Chondrocyte (in vitro differentiated cells): ENCODE data around the gene SCGB2B2. TPM values are rescaled to one million over a fixed set of nuclear protein-coding genes. Genes with fewer than 3 reads are reported as not detected.
A peak's percentile ranks its signal among the peaks of the same experiment; 100 is the strongest.

ENCODE experiments used
- DNase-seq: peaks from one replicate; pipeline ENCODE4 v3.0.0; 2021; ENCODE audit warnings: mixed read lengths, low spot score
- H3K27ac Mint-ChIP-seq: one replicate; pipeline ENCODE4 v1.8.0; 2021; ENCODE audit warnings: mild to moderate bottlenecking, moderate library complexity, mixed read lengths; ENCODE audit not compliant: unreplicated experiment
- H3K27me3 Mint-ChIP-seq: 2 replicates; pipeline ENCODE4 v1.8.0; 2021; ENCODE audit warnings: low read depth, mixed read lengths
- H3K36me3 Mint-ChIP-seq: 2 replicates; pipeline ENCODE4 v1.8.0; 2021; ENCODE audit warnings: low read depth, mixed read lengths
- H3K4me1 Mint-ChIP-seq: 2 replicates; pipeline ENCODE4 v1.8.0; 2021; ENCODE audit warnings: low read depth, mild to moderate bottlenecking, mixed read lengths
- H3K4me3 Mint-ChIP-seq: one replicate; pipeline ENCODE4 v1.8.0; 2021; ENCODE audit warnings: mild to moderate bottlenecking, moderate library complexity, mixed read lengths; ENCODE audit not compliant: unreplicated experiment
- H3K9me3 Mint-ChIP-seq: 2 replicates; pipeline ENCODE4 v1.8.0; 2021; ENCODE audit warnings: low read depth, mixed read lengths
- total RNA-seq: library from RNA; stranded (reverse); gene quantifications from 3 replicates; pipeline ENCODE4 v1.2.1, GENCODE V29; 2021
- TF ChIP-seq, protein P1 (sequence below): fragments of 200-600 bp; sonication (generic); IDR thresholded peaks from 2 replicates; pipeline ENCODE4 v1.5.0; 2021; ENCODE audit warnings: antibody characterized with exemption, mild to moderate bottlenecking, moderate library complexity

SCGB2B2 gene
- total RNA-seq, 1 donor from 2014 or later: 0.47 TPM

DNA sequence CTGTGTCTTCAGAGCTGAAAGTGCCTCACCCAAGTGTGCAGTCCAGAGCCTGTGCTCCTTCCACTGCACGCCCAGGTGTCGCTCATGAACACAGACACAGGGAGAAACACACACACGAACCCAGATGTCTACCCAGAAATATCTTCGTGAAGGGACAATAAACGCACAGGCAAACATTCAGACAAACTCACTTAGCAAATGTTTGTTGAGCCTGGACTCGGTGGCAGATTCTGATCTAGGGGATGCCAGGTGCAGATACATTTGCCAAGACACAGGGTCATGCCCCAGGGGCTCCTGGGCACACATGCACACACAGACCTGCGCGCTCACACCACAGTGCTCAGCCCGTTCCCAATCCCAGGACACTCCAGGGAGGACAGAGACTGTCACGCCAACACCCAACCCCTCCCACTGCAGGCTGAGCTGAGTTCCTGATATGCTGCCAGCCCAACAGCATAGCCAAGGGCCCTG, 31.9 kb downstream of the SCGB2B2 start:
- TF ChIP-seq, protein P1, sequence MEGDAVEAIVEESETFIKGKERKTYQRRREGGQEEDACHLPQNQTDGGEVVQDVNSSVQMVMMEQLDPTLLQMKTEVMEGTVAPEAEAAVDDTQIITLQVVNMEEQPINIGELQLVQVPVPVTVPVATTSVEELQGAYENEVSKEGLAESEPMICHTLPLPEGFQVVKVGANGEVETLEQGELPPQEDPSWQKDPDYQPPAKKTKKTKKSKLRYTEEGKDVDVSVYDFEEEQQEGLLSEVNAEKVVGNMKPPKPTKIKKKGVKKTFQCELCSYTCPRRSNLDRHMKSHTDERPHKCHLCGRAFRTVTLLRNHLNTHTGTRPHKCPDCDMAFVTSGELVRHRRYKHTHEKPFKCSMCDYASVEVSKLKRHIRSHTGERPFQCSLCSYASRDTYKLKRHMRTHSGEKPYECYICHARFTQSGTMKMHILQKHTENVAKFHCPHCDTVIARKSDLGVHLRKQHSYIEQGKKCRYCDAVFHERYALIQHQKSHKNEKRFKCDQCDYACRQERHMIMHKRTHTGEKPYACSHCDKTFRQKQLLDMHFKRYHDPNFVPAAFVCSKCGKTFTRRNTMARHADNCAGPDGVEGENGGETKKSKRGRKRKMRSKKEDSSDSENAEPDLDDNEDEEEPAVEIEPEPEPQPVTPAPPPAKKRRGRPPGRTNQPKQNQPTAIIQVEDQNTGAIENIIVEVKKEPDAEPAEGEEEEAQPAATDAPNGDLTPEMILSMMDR: no peak
- no peaks in the 10 kb centered on the region for H3K4me1 Mint-ChIP-seq
- H3K4me3 Mint-ChIP-seq: no peak overlapping the region
- no peaks in the 10 kb centered on the region for H3K36me3 Mint-ChIP-seq
- H3K9me3 Mint-ChIP-seq: no peaks in the 10 kb centered on the region
- no peak for DNase-seq
- H3K27ac Mint-ChIP-seq: no peak overlapping the region
- H3K27me3 Mint-ChIP-seq: no peaks in the 10 kb centered on the region

DNA sequence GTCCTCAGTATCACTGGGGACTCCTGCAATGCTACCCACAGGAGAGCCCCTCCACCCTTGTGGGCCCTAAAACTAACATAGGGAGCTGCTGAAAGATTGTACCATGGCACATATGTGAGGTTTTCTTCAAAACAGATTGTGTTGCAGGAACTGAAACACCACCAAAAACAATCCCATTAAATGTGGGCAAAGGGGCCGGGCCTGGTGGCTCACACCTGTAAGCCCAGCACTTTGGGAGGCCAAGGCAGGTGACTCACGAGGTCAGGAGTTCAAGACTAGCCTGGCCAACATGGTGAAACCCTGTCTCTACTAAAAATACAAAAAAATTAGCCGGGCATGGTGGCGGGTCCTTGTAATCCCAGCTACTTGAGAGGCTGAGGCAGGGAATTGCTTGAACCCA, 34.7 kb downstream of the SCGB2B2 start:
- TF ChIP-seq, protein P1: no peak
- no peak overlapping the region for H3K27ac Mint-ChIP-seq
- no peak for DNase-seq
- H3K9me3 Mint-ChIP-seq: no peaks in the 10 kb centered on the region
- no peaks in the 10 kb centered on the region for H3K27me3 Mint-ChIP-seq
- no peaks in the 10 kb centered on the region for H3K36me3 Mint-ChIP-seq
- no peak overlapping the region for H3K4me3 Mint-ChIP-seq
- H3K4me1 Mint-ChIP-seq: no peaks in the 10 kb centered on the region

DNA sequence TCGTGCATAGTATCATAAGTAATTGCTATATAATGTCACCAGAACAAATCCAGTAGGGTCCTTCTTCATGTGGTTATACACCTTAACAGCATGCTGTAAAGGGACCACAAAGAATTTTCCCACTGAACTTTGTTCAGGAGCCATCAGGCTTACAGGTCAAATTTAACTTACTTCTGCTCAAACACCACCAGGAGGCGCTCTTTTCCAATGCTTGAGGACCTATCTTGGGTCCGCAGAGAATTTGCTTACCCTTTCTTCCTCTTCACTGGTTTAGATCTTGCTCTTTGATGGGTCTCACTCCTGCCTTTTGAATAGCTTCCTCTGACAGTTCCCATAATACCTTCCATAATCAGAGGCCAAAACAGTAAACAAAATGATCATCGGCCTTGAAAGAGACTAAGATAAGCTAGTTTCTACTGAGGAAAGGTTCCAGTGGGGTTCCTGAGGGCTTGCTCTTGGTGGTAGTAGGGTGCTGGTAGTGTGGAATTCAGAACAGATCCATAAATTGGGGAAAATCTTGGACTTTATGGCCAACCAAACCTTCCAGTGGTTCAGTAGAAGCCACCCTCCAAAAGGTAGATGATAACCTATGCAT, 37.4 kb downstream of the SCGB2B2 start:
- peaks cover 12% of the 10 kb centered on the region for H3K9me3 Mint-ChIP-seq
- peaks cover 4% of the 10 kb centered on the region for H3K36me3 Mint-ChIP-seq
- no peaks in the 10 kb centered on the region for H3K27me3 Mint-ChIP-seq
- no peak for DNase-seq
- H3K4me3 Mint-ChIP-seq: no peak overlapping the region
- H3K4me1 Mint-ChIP-seq: no peaks in the 10 kb centered on the region
- no peak overlapping the region for H3K27ac Mint-ChIP-seq
- TF ChIP-seq, protein P1: peak; percentile 74

DNA sequence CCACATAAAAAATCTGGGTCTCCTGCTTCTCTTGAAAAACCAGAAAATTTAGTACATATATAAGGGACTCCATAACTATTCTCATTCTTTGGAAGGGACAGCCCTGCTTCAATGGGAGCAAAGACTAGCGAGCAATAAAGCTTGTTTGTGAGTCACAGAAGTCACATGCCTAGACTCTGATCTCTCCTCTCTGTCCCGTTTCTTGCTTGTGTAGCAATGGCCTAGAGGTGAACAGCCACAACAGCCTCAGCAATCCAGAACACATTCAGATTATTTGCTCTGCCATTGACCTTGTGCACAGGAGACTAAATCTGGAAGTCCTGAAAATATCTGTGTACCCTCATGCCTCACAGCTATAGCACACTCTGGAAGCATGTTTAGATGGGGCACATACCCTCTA, 43.2 kb downstream of the SCGB2B2 start:
- no peak overlapping the region for H3K4me3 Mint-ChIP-seq
- H3K36me3 Mint-ChIP-seq: peaks cover 4% of the 10 kb centered on the region
- peaks cover 23% of the 10 kb centered on the region for H3K9me3 Mint-ChIP-seq
- no peaks in the 10 kb centered on the region for H3K4me1 Mint-ChIP-seq
- H3K27ac Mint-ChIP-seq: no peak overlapping the region
- no peak for DNase-seq
- H3K27me3 Mint-ChIP-seq: no peaks in the 10 kb centered on the region
- TF ChIP-seq, protein P1: no peak

Other genes with a start within 250 kb of the SCGB2B2 start
- gene UBA2, start 248.8 kb downstream of the SCGB2B2 start, total RNA-seq: 81.2 to 103 TPM (median 94.6 TPM) in 3 replicates
- gene WTIP, start 195.4 kb downstream of the SCGB2B2 start, total RNA-seq: 32.8 to 45.9 TPM (median 41.6 TPM) in 3 replicates
- 19.5 to 32.4 TPM (median 23.3 TPM) in 3 replicates for gene ZNF302, start 519 bp upstream of the SCGB2B2 start, total RNA-seq
- 8.1 to 8.8 TPM (median 8.7 TPM) in 3 replicates for gene ZNF181, start 57.1 kb upstream of the SCGB2B2 start, total RNA-seq
- 3.9 to 8.8 TPM (median 4.8 TPM) in 3 replicates for gene ZNF599, start 96.1 kb upstream of the SCGB2B2 start, total RNA-seq
- gene ZNF30, start 249.7 kb upstream of the SCGB2B2 start, total RNA-seq: 2.8 to 3.9 TPM (median 3.7 TPM) in 3 replicates